HG03571 (cell line): ENCODE data around the gene CLCN1.

ENCODE experiments used
- ATAC-seq: cut with Tn5 transposase; IDR thresholded peaks from one replicate; pipeline ENCODE4 v1.9.1; 2021; ENCODE audit not compliant: unreplicated experiment

Gene CLCN1

GRCh38 chr7:143395187-143396149 lies 79.6 kb downstream of the CLCN1 start:
- no peak for ATAC-seq

- no peak for ATAC-seq
These were observed 80.3 kb downstream of the CLCN1 start for GRCh38 chr7:143396182-143396581.

GRCh38 chr7:143396625-143397556 lies 81.0 kb downstream of the CLCN1 start:
- no peak for ATAC-seq

GRCh38 chr7:143397710-143398530 lies 82.0 kb downstream of the CLCN1 start:
- no peak for ATAC-seq

- ATAC-seq: no peak
These were observed 82.7 kb downstream of the CLCN1 start for GRCh38 chr7:143398616-143399015.

GRCh38 chr7:143399151-143399550 lies 83.2 kb downstream of the CLCN1 start:
- no peak for ATAC-seq

GRCh38 chr7:143399642-143400041 lies 83.7 kb downstream of the CLCN1 start:
- no peak for ATAC-seq

- no peak for ATAC-seq
These were observed 85.4 kb downstream of the CLCN1 start for GRCh38 chr7:143401265-143401664.
